NB4 (cell line): ENCODE results near the gene SLC16A1.

Source experiments
- POLR2A ChIP-seq: IDR thresholded peaks from 2 replicates; pipeline ENCODE4 v1.6.1; 2011; ENCODE audit warnings: mild to moderate bottlenecking; ENCODE audit not compliant: insufficient read length; ENCODE audit errors: extremely low read depth
- TF ChIP-seq, protein P1 (sequence below): IDR thresholded peaks from one replicate; pipeline ENCODE4 v1.5.1; 2012; ENCODE audit warnings: low read depth, low read length
- TF ChIP-seq, protein P2 (sequence below): IDR thresholded peaks from 2 replicates; pipeline ENCODE4 v1.6.1; 2011; ENCODE audit warnings: low read depth, low read length

DNA sequence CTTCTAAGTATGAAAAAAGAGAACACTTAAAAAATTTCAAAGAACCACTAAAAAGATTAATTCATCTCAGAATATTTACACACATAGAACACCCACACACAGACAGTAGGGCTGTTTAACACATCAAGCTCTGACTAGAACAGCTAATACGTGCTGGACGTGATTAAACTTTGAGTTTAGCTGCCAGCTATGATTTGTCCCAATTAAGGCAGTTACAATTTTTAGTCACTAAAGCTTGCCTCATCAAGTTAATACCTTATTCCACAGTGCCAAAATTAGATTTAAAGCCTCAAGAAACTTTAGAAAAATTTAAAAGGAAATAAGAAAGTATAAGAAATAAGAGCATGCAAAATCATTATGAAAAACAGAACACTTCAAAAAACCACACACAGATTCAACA lies 18.9 kb downstream of the SLC16A1 start:
- no peak for TF ChIP-seq POLR2A
- TF ChIP-seq, protein P1, sequence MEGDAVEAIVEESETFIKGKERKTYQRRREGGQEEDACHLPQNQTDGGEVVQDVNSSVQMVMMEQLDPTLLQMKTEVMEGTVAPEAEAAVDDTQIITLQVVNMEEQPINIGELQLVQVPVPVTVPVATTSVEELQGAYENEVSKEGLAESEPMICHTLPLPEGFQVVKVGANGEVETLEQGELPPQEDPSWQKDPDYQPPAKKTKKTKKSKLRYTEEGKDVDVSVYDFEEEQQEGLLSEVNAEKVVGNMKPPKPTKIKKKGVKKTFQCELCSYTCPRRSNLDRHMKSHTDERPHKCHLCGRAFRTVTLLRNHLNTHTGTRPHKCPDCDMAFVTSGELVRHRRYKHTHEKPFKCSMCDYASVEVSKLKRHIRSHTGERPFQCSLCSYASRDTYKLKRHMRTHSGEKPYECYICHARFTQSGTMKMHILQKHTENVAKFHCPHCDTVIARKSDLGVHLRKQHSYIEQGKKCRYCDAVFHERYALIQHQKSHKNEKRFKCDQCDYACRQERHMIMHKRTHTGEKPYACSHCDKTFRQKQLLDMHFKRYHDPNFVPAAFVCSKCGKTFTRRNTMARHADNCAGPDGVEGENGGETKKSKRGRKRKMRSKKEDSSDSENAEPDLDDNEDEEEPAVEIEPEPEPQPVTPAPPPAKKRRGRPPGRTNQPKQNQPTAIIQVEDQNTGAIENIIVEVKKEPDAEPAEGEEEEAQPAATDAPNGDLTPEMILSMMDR, result no peak
- TF ChIP-seq, protein P2, sequence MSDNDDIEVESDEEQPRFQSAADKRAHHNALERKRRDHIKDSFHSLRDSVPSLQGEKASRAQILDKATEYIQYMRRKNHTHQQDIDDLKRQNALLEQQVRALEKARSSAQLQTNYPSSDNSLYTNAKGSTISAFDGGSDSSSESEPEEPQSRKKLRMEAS, result no peak
